ENCODE measurements around the gene PRDM1.

- no peak for TF ChIP-seq FOXM1 (IDR thresholded peaks at IDR 0.05; ENCODE audit: borderline replicate concordance)
- TF ChIP-seq PKNOX1 (IDR thresholded peaks at IDR 0.05): no peak
These were observed 18.3 kb downstream of the PRDM1 start for GRCh38 chr6:106104476-106104875.

Data from HEK293T (cell line).